Chondrocyte (in vitro differentiated cells): ENCODE measurements around the gene LSM6. TPM values are rescaled to one million over a fixed set of nuclear protein-coding genes. Genes with fewer than 3 reads are reported as not detected.

Experiments used
- DNase-seq: peaks from one replicate; pipeline ENCODE4 v3.0.0; 2021; ENCODE audit warnings: mixed read lengths, low spot score
- H3K27ac Mint-ChIP-seq: one replicate; pipeline ENCODE4 v1.8.0; 2021; ENCODE audit warnings: mild to moderate bottlenecking, moderate library complexity, mixed read lengths; ENCODE audit not compliant: unreplicated experiment
- H3K27me3 Mint-ChIP-seq: 2 replicates; pipeline ENCODE4 v1.8.0; 2021; ENCODE audit warnings: low read depth, mixed read lengths
- H3K36me3 Mint-ChIP-seq: 2 replicates; pipeline ENCODE4 v1.8.0; 2021; ENCODE audit warnings: low read depth, mixed read lengths
- H3K4me1 Mint-ChIP-seq: 2 replicates; pipeline ENCODE4 v1.8.0; 2021; ENCODE audit warnings: low read depth, mild to moderate bottlenecking, mixed read lengths
- H3K4me3 Mint-ChIP-seq: one replicate; pipeline ENCODE4 v1.8.0; 2021; ENCODE audit warnings: mild to moderate bottlenecking, moderate library complexity, mixed read lengths; ENCODE audit not compliant: unreplicated experiment
- H3K9me3 Mint-ChIP-seq: 2 replicates; pipeline ENCODE4 v1.8.0; 2021; ENCODE audit warnings: low read depth, mixed read lengths
- CTCF ChIP-seq: fragments of 200-600 bp; sonication (generic); IDR thresholded peaks from 2 replicates; pipeline ENCODE4 v1.5.0; 2021; ENCODE audit warnings: antibody characterized with exemption, mild to moderate bottlenecking, moderate library complexity
- long read RNA-seq: library from polyadenylated mRNA; stranded (forward); transcript quantifications from one replicate; pipeline ENCODE4 v2.0.0, GENCODE V29; 2021
- total RNA-seq: library from RNA; stranded (reverse); gene quantifications from 3 replicates; pipeline ENCODE4 v1.2.1, GENCODE V29; 2021

Gene LSM6
- 14.1 to 17.5 TPM (median 15.3 TPM) in 3 replicates for total RNA-seq
- long read RNA-seq, transcript LSM6-201 (4 exons, 2,259 nt), result major isoform, 17 of 22 reads
- long read RNA-seq, partial matches to known transcripts, result 1 of 22 reads
- long read RNA-seq, other reads (novel, unspliced or antisense), result 0 of 22 reads

GRCh38 chr4:146175541-146176453 is at the start of gene LSM6:
Gene LSM6, plus strand, starts transcription at chr4:146175718. Its CDS starts 7,204 bp downstream, at chr4:146182922.
- Mint-ChIP-seq H3K4me3 (peak within 1 kb of the TSS; percentile 79), H3K27ac (peak within 1 kb of the TSS; percentile 79), H3K4me1 (peaks cover 25% of the 10 kb centered on the region), H3K27me3 (no peaks in the 10 kb centered on the region), H3K9me3 (no peaks in the 10 kb centered on the region), H3K36me3 (no peaks in the 10 kb centered on the region)
- DNase-seq, result peak; percentile 90
- peak; percentile 49 for TF ChIP-seq CTCF

- Mint-ChIP-seq H3K4me1 (peaks cover 15% of the 10 kb centered on the region), H3K36me3 (no peaks in the 10 kb centered on the region), H3K4me3 (no peak overlapping the region), H3K27ac (no peak overlapping the region), H3K27me3 (peaks cover 3% of the 10 kb centered on the region), H3K9me3 (no peaks in the 10 kb centered on the region)
- TF ChIP-seq CTCF, result no peak
- DNase-seq, result no peak
Measured at GRCh38 chr4:146132445-146132844, 43.1 kb upstream of the LSM6 start.

- Mint-ChIP-seq H3K4me1 (peaks cover 15% of the 10 kb centered on the region), H3K27me3 (peaks cover 4% of the 10 kb centered on the region)
Measured at GRCh38 chr4:146134761-146135445, 40.6 kb upstream of the LSM6 start.

GRCh38 chr4:146135941-146136340 is 39.6 kb upstream of the LSM6 start:
- Mint-ChIP-seq H3K4me1 (peaks cover 15% of the 10 kb centered on the region), H3K27me3 (peaks cover 6% of the 10 kb centered on the region), H3K9me3 (no peaks in the 10 kb centered on the region)

More at GRCh38 chr4:146134761-146135445, 40.6 kb upstream of the LSM6 start:
- no peak for DNase-seq
- Mint-ChIP-seq H3K27ac (peak overlapping the region; percentile 53), H3K36me3 (no peaks in the 10 kb centered on the region), H3K4me3 (no peak overlapping the region), H3K9me3 (no peaks in the 10 kb centered on the region)
- TF ChIP-seq CTCF, result no peak

More at GRCh38 chr4:146135941-146136340, 39.6 kb upstream of the LSM6 start:
- no peak for DNase-seq
- Mint-ChIP-seq H3K4me3 (no peak overlapping the region), H3K27ac (no peak overlapping the region), H3K36me3 (no peaks in the 10 kb centered on the region)
- TF ChIP-seq CTCF, result no peak
